Activated T-cell treated with anti-CD3 and anti-CD28 coated beads, Interleukin-2, amount 50 U/mL, for 24 hours (primary cell): ENCODE results near the gene TAC3.
"Not testable (repeated sequence)": the region's sequence is repeated elsewhere in the genome, so short reads cannot be mapped to it uniquely, and the experiment has no call there.

Experiments
- DNase-seq: peaks from one replicate; pipeline ENCODE4 v3.0.0-alpha.2; 2020
- H3K27ac Mint-ChIP-seq: 2 replicates; pipeline ENCODE4 v1.8.0; 2020; ENCODE audit warnings: mild to moderate bottlenecking, mixed read lengths
- H3K27me3 Mint-ChIP-seq: 2 replicates; pipeline ENCODE4 v1.8.0; 2020; ENCODE audit warnings: mixed read lengths
- H3K36me3 Mint-ChIP-seq: 2 replicates; pipeline ENCODE4 v1.8.0; 2020; ENCODE audit warnings: low read depth, mixed read lengths
- H3K4me1 Mint-ChIP-seq: 2 replicates; pipeline ENCODE4 v1.8.0; 2020; ENCODE audit warnings: low read depth, mixed read lengths
- H3K4me3 Mint-ChIP-seq: 2 replicates; pipeline ENCODE4 v1.8.0; 2020; ENCODE audit warnings: mild to moderate bottlenecking, moderate library complexity, mixed read lengths
- H3K9me3 Mint-ChIP-seq: 2 replicates; pipeline ENCODE4 v1.8.0; 2020; ENCODE audit warnings: mixed read lengths

The TAC3 gene

GRCh38 chr12:57025196-57025595, 8.9 kb upstream of the TAC3 start:
- peaks cover 34% of the 10 kb centered on the region for H3K4me1 Mint-ChIP-seq
- H3K9me3 Mint-ChIP-seq: no peaks in the 10 kb centered on the region
- H3K36me3 Mint-ChIP-seq: no peaks in the 10 kb centered on the region
- H3K4me3 Mint-ChIP-seq: no peak overlapping the region
- no peak overlapping the region for H3K27ac Mint-ChIP-seq
- no peak for DNase-seq
- H3K27me3 Mint-ChIP-seq: no peaks in the 10 kb centered on the region

DNA sequence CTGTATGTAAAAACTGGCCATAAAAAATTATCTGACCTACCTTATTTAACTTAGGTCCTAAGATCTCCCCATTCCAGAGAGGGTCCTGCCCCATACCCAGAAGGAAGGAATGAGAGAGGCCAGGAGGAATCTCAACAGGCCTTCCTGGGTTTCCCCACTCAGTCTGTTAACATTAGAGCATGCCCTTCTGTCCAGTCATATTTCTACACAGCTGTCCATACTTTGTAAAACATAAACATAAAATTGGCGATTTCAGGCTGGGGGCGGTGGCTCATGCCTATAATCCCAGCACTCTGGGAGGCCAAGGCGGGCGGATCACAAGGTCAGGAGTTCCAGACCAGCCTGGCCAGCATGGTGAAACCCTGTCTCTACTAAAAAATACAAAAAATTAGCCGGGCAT, 6.0 kb upstream of the TAC3 start:
- H3K36me3 Mint-ChIP-seq, H3K4me3 Mint-ChIP-seq, H3K27ac Mint-ChIP-seq, H3K9me3 Mint-ChIP-seq, H3K27me3 Mint-ChIP-seq, DNase-seq: not testable (repeated sequence)
- H3K4me1 Mint-ChIP-seq: peaks cover 30% of the 10 kb centered on the region

DNA sequence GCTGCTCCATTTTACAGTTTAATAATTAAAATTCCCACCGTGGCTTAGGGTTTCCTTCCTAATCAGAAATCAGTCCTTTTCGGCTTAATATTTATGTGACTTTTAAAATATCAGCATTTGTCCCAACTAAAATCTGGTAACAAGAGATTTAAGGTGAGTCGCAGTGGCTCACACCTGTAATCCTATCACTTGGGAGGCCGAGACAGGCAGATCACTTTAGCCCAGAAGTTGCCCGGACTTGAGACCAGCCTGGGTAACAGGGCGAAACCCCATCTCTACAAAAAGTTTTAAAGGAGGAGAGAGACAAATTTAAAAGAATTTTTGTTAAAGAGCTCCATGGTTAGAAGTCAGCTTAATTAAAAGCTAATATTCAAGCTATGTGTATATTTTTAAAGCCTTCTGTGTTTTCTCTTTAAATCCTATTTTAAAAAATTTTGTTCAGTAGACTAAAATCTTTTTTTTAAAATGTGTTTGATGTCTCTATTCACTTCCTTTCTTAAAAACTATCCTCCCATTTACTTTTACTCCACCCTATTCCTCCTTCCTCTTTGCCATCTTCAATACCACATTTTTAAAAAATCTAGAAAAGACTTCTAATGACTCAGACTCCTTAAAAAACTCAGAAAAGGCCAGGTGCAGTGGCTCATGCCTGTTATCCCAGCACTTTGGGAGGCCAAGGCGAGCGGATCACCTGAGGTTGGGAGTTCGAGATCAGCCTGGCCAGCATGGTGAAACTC, 3.8 kb upstream of the TAC3 start:
- no peaks in the 10 kb centered on the region for H3K9me3 Mint-ChIP-seq
- H3K27me3 Mint-ChIP-seq: no peaks in the 10 kb centered on the region
- peaks cover 14% of the 10 kb centered on the region for H3K4me1 Mint-ChIP-seq
- no peak overlapping the region for H3K4me3 Mint-ChIP-seq
- H3K27ac Mint-ChIP-seq: peak overlapping the region; percentile 75
- H3K36me3 Mint-ChIP-seq: no peaks in the 10 kb centered on the region
- DNase-seq: no peak

- Mint-ChIP-seq H3K36me3 (no peaks in the 10 kb centered on the region), H3K9me3 (no peaks in the 10 kb centered on the region), H3K27ac (no peak overlapping the region), H3K4me3 (no peak overlapping the region), H3K4me1 (peaks cover 14% of the 10 kb centered on the region), H3K27me3 (peaks cover 3% of the 10 kb centered on the region)
- DNase-seq: no peak
Measured at GRCh38 chr12:57018906-57019305, 2.6 kb upstream of the TAC3 start.

- not testable (repeated sequence) for H3K27me3 Mint-ChIP-seq, H3K9me3 Mint-ChIP-seq
- peaks cover 14% of the 10 kb centered on the region for H3K4me1 Mint-ChIP-seq
Measured at GRCh38 chr12:57018353-57018752, 2.0 kb upstream of the TAC3 start.

GRCh38 chr12:57012600-57013465, 3.5 kb downstream of the TAC3 start:
- DNase-seq: no peak
- H3K4me3 Mint-ChIP-seq: no peak overlapping the region
- H3K36me3 Mint-ChIP-seq: no peaks in the 10 kb centered on the region
- no peaks in the 10 kb centered on the region for H3K9me3 Mint-ChIP-seq
- H3K4me1 Mint-ChIP-seq: peaks cover 43% of the 10 kb centered on the region
- peaks cover 7% of the 10 kb centered on the region for H3K27me3 Mint-ChIP-seq
- peak overlapping the region; percentile 3 for H3K27ac Mint-ChIP-seq

More at GRCh38 chr12:57018353-57018752, 2.0 kb upstream of the TAC3 start:
- H3K27ac Mint-ChIP-seq, H3K4me3 Mint-ChIP-seq, DNase-seq, H3K36me3 Mint-ChIP-seq: not testable (repeated sequence)

DNA sequence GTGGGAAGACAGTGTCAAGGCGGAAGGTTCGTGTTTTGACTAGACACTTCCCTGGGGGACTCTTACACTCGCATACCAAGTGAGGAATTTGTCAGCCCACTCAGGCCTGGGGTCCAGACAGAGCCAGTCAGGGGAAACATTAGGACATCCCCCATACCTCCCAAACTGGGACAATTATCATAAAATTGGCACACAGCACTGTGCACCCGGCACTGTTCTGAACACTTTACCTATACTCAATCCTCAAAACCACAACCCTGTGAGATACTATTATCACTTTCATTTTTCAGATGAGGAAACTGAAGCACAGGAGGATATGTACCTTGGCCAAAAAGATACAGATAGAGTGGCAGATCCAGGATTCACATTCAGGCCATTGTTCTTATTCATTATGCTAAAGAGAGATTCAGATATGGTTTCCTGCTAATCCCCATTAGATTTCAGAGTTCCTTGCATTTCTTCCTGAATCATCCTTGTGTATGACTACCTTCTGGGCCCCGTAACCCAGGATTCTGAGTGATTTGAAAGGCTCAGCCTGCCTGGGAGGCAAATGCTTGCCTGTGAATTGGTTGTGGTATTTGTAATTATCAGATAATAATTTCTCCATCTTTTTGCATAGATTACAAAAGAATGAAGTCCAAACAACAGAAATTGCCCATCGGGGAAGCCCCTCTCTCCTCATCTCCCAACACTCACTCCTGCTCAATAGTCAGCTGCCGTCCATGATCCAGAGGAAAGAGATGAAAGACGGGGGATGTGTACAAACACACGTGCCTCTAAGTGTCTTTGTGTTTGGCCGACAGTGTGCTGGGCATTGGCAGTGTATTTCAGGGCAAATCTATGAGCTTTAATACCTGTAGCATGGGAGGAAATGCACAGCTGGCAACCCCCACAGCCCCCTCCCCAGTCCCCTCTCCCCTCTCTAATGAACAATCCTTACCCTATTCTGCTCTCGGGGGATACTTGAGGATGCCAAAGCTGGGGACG, 4.6 kb downstream of the TAC3 start:
- Mint-ChIP-seq H3K27me3 (peaks cover 7% of the 10 kb centered on the region), H3K9me3 (no peaks in the 10 kb centered on the region), H3K4me3 (peak overlapping the region; percentile 38), H3K36me3 (no peaks in the 10 kb centered on the region), H3K4me1 (peaks cover 54% of the 10 kb centered on the region), H3K27ac (peak overlapping the region; percentile 77)
- peak; percentile 51 for DNase-seq

GRCh38 chr12:57010627-57011247, 5.6 kb downstream of the TAC3 start:
- H3K27ac Mint-ChIP-seq: peak overlapping the region; percentile 77
- peaks cover 2% of the 10 kb centered on the region for H3K36me3 Mint-ChIP-seq
- H3K9me3 Mint-ChIP-seq: no peaks in the 10 kb centered on the region
- peaks cover 7% of the 10 kb centered on the region for H3K27me3 Mint-ChIP-seq
- H3K4me3 Mint-ChIP-seq: no peak overlapping the region
- DNase-seq: no peak
- H3K4me1 Mint-ChIP-seq: peaks cover 56% of the 10 kb centered on the region

DNA sequence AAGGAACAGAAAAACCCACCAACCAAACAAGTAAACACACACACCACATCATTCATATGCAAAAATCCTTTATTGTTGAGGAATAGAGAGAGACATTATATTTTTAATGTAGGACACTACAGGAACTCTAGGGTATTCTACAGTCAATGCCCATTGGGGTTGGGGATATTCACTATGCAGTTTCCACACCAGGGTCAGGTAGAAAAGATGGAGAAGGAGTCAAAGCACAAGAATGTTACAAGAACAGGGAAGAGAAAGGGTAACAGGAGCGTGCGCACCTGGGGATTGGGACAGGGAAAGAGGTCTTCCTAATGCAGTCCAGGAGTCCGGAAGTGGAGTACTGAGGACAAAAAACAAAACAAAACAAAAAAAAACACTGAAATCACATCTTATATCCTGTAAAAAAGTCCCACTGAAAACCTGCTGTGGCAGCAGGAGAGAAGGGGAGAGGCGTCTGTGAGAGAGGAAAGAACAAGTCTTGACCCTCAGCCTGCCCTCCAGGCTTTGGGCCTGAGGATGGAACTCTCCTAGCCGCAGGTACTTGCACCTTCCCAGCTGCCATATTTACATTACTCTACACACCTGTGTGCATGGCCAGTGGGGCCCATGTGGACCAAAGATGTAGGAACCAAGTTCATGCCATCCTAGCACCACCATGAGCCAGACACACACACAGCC, 6.2 kb downstream of the TAC3 start:
- no peaks in the 10 kb centered on the region for H3K9me3 Mint-ChIP-seq
- H3K27me3 Mint-ChIP-seq: peaks cover 7% of the 10 kb centered on the region
- H3K36me3 Mint-ChIP-seq: peaks cover 8% of the 10 kb centered on the region
- no peak overlapping the region for H3K4me3 Mint-ChIP-seq
- no peak overlapping the region for H3K27ac Mint-ChIP-seq
- H3K4me1 Mint-ChIP-seq: peaks cover 63% of the 10 kb centered on the region
- peak; percentile 22 for DNase-seq

GRCh38 chr12:57008178-57008577, 8.2 kb downstream of the TAC3 start:
- Mint-ChIP-seq H3K27ac (peak overlapping the region; percentile 91), H3K27me3 (no peaks in the 10 kb centered on the region), H3K4me3 (no peak overlapping the region)

GRCh38 chr12:57006809-57007475, 9.4 kb downstream of the TAC3 start:
- Mint-ChIP-seq H3K4me3 (peak overlapping the region; percentile 80), H3K36me3 (peaks cover 39% of the 10 kb centered on the region), H3K9me3 (no peaks in the 10 kb centered on the region), H3K4me1 (peaks cover 74% of the 10 kb centered on the region), H3K27ac (peak overlapping the region; percentile 91), H3K27me3 (no peaks in the 10 kb centered on the region)
- DNase-seq: no peak

More at GRCh38 chr12:57008178-57008577, 8.2 kb downstream of the TAC3 start:
- H3K36me3 Mint-ChIP-seq: peaks cover 26% of the 10 kb centered on the region
- H3K4me1 Mint-ChIP-seq: peaks cover 78% of the 10 kb centered on the region
- DNase-seq: no peak
- H3K9me3 Mint-ChIP-seq: no peaks in the 10 kb centered on the region

GRCh38 chr12:57005980-57006808, 10.1 kb downstream of the TAC3 start, which contains the start of gene ZBTB39:
Gene ZBTB39 (minus strand): TSS chr12:57006546. CDS start chr12:57004917, 1,629 bp downstream.
- Mint-ChIP-seq H3K4me3 (peak within 1 kb of the TSS; percentile 92), H3K4me1 (peaks cover 74% of the 10 kb centered on the region), H3K27me3 (no peaks in the 10 kb centered on the region), H3K9me3 (no peaks in the 10 kb centered on the region), H3K27ac (peak within 1 kb of the TSS; percentile 91), H3K36me3 (peaks cover 46% of the 10 kb centered on the region)
- DNase-seq: peak; percentile 84
